Thymus (tissue), 11 donors: ENCODE data around the gene DOCK1. TPM values are rescaled to one million over a fixed set of nuclear protein-coding genes. Genes with fewer than 3 reads are reported as not detected.

Source experiments
- DNase-seq, 9 donors: peaks; one replicate each; pipeline ENCODE4 v3.0.0-alpha.2; 2013; ENCODE audit warnings: low spot score in 9 of 9, low read depth in 6 of 9, missing footprints in 1 of 9
- H3K27ac ChIP-seq, 2 donors: one replicate each; pipeline ENCODE4 v1.5.1; 2013; ENCODE audit warnings: control low read depth in 1 of 2, low read depth in 1 of 2, low read length in 1 of 2, mild to moderate bottlenecking in 1 of 2, moderate library complexity in 1 of 2
- H3K27me3 ChIP-seq, 2 donors: one replicate each; pipeline ENCODE4 v1.5.1; 2013; ENCODE audit warnings: low read length in 1 of 2; ENCODE audit not compliant: control insufficient read depth in 2 of 2, insufficient read depth in 1 of 2
- H3K36me3 ChIP-seq, 2 donors: one replicate each; pipeline ENCODE4 v1.5.1; 2013; ENCODE audit warnings: low read length in 1 of 2, mild to moderate bottlenecking in 1 of 2, moderate library complexity in 1 of 2; ENCODE audit not compliant: control insufficient read depth in 2 of 2, insufficient read depth in 2 of 2
- H3K4me1 ChIP-seq, 2 donors: one replicate each; pipeline ENCODE4 v1.5.1; 2013; ENCODE audit warnings: low read length in 2 of 2; ENCODE audit not compliant: control insufficient read depth in 2 of 2, insufficient read depth in 2 of 2
- H3K4me3 ChIP-seq, 2 donors: one replicate each; pipeline ENCODE4 v1.5.1; 2013; ENCODE audit warnings: low read length in 2 of 2, control low read depth in 1 of 2, mild to moderate bottlenecking in 1 of 2
- H3K9me3 ChIP-seq, 2 donors: one replicate each; pipeline ENCODE4 v1.5.1; 2013; ENCODE audit warnings: low read length in 1 of 2, mild to moderate bottlenecking in 1 of 2; ENCODE audit not compliant: control insufficient read depth in 2 of 2, insufficient read depth in 1 of 2
- WGBS: extraction: QIAGEN DNeasy Blood & Tissue Kit; methylation state at CpG from one replicate; pipeline ENCODE4 v1.1.7; 2013; 5-methylcytosine and 5-hydroxymethylcytosine counted together
- polyA plus RNA-seq: library from polyadenylated mRNA; stranded (reverse); fragments of 200-250 nt; gene quantifications from one replicate; pipeline ENCODE4 v1.2.3, GENCODE V29; 2013
- total RNA-seq: library from RNA; stranded (reverse); fragments of 120-200 nt; gene quantifications from one replicate; pipeline ENCODE4 v1.2.4, GENCODE V29; 2013
- donor health status: healthy.

Gene DOCK1
- total and polyA plus RNA-seq, 2 donors = 10.2 to 11.7 TPM

DNA sequence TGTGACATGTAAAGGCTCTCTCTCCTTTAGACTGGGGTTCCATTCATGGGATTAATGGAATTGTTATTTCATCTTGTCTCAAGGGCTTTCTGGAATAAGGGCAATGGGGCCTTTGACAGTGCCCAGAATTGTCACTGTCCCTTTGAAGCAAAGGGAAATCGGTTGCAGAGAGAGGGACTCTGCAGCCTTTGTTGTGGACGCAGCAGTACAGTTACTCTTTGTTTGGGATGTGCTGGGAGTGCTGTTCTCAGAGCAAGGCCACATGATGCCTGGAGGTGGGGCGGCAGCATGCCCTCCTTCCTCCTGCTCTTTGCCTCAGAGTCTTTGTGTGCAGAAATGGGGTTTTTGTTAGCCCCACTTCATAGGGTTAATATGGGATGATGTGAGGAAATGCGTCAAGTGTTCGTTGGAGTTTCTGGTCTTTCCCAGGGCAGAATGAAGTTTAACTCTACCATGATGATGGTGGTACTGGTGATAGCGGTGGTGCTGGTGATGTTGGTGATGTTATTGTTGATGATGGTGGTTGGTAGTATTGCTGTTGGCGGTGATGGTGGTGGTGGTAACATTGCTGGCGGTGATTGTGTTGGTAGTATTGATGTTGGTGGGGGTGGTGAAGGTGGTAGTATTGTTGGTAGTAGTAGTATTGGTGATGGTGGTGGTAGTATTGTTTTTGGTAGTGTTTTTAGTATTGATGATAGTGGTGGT is 45.3 kb downstream of the DOCK1 start:
- WGBS = 98% methylated on average over 8 of the region's 8 CpGs
- H3K4me1 ChIP-seq = no peaks in the 10 kb centered on the region

DNA sequence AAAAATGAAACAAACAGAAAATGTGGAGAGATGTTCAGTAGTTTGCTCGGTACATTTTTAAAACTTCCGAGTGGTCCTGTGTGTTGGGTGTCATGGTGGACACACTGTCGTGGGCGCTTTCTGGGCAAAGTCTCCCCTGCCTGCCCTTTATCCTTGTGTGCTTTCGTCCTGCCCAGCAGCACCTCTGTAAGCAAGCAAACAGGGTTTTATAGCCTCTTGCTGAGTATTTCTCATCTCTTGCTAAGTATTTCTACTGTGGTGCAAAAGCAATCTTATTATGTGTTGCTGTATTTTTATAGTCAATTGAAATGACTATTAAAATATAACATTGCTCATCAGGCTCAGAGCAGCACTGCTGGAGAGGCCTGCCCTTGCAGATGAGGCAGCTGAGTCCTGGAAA is 48.7 kb downstream of the DOCK1 start:
- Histone ChIP-seq H3K4me1 (no peaks in the 10 kb centered on the region), H3K27me3 (no peaks in the 10 kb centered on the region), H3K36me3 (no peaks in the 10 kb centered on the region), H3K27ac (no peak overlapping the region), H3K4me3 (no peak overlapping the region), H3K9me3 (peaks cover 0 to 5% of the 10 kb centered on the region in 2 donors)
- no peak for DNase-seq
- WGBS = 97% methylated on average over 5 of the region's 5 CpGs

More for the DNA sequence above, 45.3 kb downstream of the DOCK1 start:
- DNase-seq = no peak
- Histone ChIP-seq H3K36me3 (no peaks in the 10 kb centered on the region), H3K4me3 (no peak overlapping the region), H3K27me3 (no peaks in the 10 kb centered on the region), H3K27ac (no peak overlapping the region), H3K9me3 (peaks cover 0 to 10% of the 10 kb centered on the region in 2 donors)

DNA sequence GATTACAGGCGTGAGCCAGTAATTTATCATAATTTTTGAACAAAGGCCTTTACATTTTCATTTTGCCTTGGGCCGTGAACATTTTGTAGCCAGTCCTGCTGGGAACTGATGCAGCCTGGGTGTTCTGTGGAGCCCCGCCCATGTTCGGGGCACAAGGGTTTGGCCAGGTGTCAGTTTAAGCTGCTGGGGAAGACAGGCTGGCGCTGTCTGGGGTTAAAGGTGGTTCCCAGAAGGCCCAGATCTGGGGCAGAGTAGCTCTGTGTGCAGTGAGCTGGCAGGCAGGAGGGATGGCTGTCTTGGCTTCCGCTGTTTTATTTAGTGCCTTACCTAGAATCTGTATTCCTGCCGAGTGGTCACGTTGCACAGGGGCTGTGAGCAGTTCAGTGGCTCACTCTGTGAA is 50.2 kb downstream of the DOCK1 start:
- H3K27me3 ChIP-seq = no peaks in the 10 kb centered on the region
- DNase-seq = no peak
- H3K4me3 ChIP-seq = no peak overlapping the region
- 94% methylated on average over 8 of the region's 8 CpGs for WGBS
- no peaks in the 10 kb centered on the region for H3K36me3 ChIP-seq
- H3K4me1 ChIP-seq = no peaks in the 10 kb centered on the region
- no peaks in the 10 kb centered on the region for H3K9me3 ChIP-seq
- no peak overlapping the region for H3K27ac ChIP-seq

GRCh38 chr10:126955934-126956711 is 50.9 kb downstream of the DOCK1 start:
- WGBS = 89% methylated on average over 16 of the region's 16 CpGs
- no peak for DNase-seq
- no peaks in the 10 kb centered on the region for H3K36me3 ChIP-seq
- no peaks in the 10 kb centered on the region for H3K4me1 ChIP-seq
- no peaks in the 10 kb centered on the region for H3K27me3 ChIP-seq
- H3K27ac ChIP-seq = no peak overlapping the region
- no peaks in the 10 kb centered on the region for H3K9me3 ChIP-seq
- H3K4me3 ChIP-seq = no peak overlapping the region

GRCh38 chr10:126956712-126957108 is 51.5 kb downstream of the DOCK1 start:
- 98% methylated on average over 4 of the region's 4 CpGs for WGBS
- H3K9me3 ChIP-seq = no peaks in the 10 kb centered on the region
- no peak overlapping the region for H3K27ac ChIP-seq
- DNase-seq = no peak
- no peaks in the 10 kb centered on the region for H3K27me3 ChIP-seq
- H3K36me3 ChIP-seq = no peaks in the 10 kb centered on the region
- H3K4me1 ChIP-seq = no peaks in the 10 kb centered on the region
- no peak overlapping the region for H3K4me3 ChIP-seq

DNA sequence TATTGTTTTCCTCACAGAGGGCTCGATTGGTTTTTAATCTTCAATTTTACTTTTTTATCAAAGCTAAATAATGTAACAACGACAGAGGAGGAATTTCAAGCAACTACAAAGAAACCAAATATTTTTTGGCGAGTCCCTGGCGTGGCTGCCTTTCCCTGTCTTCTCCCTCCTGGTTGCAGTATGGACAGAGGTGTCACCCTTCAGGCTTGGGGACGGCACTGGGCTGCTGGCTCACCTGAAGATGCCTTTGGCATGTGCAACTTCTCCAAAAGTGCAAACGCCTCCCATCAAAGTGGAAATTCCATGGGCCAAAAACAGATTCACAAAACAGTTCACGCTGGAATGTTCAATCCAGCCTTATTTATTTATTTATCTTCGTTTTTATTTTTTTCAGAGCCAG is 51.9 kb downstream of the DOCK1 start:
- H3K27me3 ChIP-seq = no peaks in the 10 kb centered on the region
- DNase-seq = no peak
- 94% methylated on average over 8 of the region's 8 CpGs for WGBS
- no peaks in the 10 kb centered on the region for H3K9me3 ChIP-seq
- H3K4me1 ChIP-seq = no peaks in the 10 kb centered on the region
- H3K27ac ChIP-seq = no peak overlapping the region
- H3K36me3 ChIP-seq = no peaks in the 10 kb centered on the region
- no peak overlapping the region for H3K4me3 ChIP-seq

- no peaks in the 10 kb centered on the region for H3K9me3 ChIP-seq
- H3K36me3 ChIP-seq = no peaks in the 10 kb centered on the region
- WGBS = 82% methylated on average over 4 of the region's 4 CpGs
- DNase-seq = no peak
- no peak overlapping the region for H3K27ac ChIP-seq
- no peaks in the 10 kb centered on the region for H3K27me3 ChIP-seq
- no peaks in the 10 kb centered on the region for H3K4me1 ChIP-seq
- no peak overlapping the region for H3K4me3 ChIP-seq
Measured at GRCh38 chr10:126959431-126959830, 54.2 kb downstream of the DOCK1 start.

DNA sequence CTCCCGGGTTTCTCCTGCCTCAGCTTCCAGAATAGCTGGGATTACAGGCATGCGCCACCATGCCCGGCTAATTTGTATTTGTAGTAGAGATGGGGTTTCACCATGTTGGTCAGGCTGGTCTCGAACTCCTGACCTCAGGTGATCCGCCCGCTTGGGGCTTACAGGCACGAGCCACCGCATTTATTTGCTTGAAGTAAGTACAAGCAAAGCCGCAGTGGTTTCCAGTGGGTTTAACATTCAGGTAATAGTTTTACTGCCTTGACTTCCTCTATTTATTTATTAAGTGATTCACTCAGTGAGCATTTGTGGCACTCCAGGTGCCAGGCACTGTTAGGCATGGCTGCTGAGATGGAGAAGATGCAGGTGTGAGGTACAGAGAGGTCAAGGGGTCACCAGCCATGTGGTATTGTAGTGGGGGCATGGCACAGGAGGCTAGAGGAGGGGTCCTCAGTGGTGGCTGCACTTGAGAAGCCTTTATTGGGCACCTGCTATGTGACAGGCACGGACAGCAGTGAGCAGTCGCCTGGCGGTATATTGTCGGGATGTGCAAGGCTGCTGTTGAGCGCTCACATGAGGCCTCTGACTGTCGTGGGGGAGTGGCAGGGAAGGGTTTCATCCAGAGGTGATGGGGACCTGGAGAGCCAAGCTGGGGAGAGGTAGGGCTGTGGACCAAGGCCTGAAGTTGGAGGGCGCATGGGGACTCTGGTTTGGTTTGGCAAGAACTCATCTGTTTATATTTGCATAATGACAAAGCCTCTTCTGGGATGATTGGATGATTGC is 54.9 kb downstream of the DOCK1 start:
- Histone ChIP-seq H3K9me3 (no peaks in the 10 kb centered on the region), H3K4me1 (no peaks in the 10 kb centered on the region), H3K27me3 (no peaks in the 10 kb centered on the region), H3K27ac (no peak overlapping the region), H3K36me3 (no peaks in the 10 kb centered on the region), H3K4me3 (no peak overlapping the region)
- WGBS = over 99% methylated on average over 16 of the region's 16 CpGs
- DNase-seq = no peak

- no peaks in the 10 kb centered on the region for H3K9me3 ChIP-seq
- no peaks in the 10 kb centered on the region for H3K27me3 ChIP-seq
- H3K36me3 ChIP-seq = no peaks in the 10 kb centered on the region
- no peak overlapping the region for H3K4me3 ChIP-seq
- no peaks in the 10 kb centered on the region for H3K4me1 ChIP-seq
- WGBS = 89% methylated on average over 4 of the region's 4 CpGs
- DNase-seq = no peak
- no peak overlapping the region for H3K27ac ChIP-seq
Measured at GRCh38 chr10:126963354-126963753, 58.1 kb downstream of the DOCK1 start.
